Measurements from ENCODE around the gene PRR15.
"Not testable (repeated sequence)": the region's sequence is repeated elsewhere in the genome, so short reads cannot be mapped to it uniquely, and the experiment has no call there.

PRR15 gene, protein sequence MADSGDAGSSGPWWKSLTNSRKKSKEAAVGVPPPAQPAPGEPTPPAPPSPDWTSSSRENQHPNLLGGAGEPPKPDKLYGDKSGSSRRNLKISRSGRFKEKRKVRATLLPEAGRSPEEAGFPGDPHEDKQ

GRCh38 chr7:29563590-29564495, at the start of gene PRR15:
Gene PRR15 (plus strand): TSS chr7:29563835. CDS start chr7:29566330, 2,495 bp downstream.
- Mint-ChIP-seq H3K27me3 (ENCODE audit: low read depth, poor library complexity) (peaks cover 84% of the 10 kb centered on the region), H3K4me1 (peaks cover 15% of the 10 kb centered on the region), H3K4me3 (peak within 1 kb of the TSS; percentile 90), H3K36me3 (ENCODE audit: low read depth) (no peaks in the 10 kb centered on the region), H3K9me3 (no peaks in the 10 kb centered on the region), H3K27ac (no peak within 1 kb of the TSS)
- no peak for TF ChIP-seq CTCF (IDR thresholded peaks at IDR 0.05)
- peak; percentile 70 for DNase-seq

DNA sequence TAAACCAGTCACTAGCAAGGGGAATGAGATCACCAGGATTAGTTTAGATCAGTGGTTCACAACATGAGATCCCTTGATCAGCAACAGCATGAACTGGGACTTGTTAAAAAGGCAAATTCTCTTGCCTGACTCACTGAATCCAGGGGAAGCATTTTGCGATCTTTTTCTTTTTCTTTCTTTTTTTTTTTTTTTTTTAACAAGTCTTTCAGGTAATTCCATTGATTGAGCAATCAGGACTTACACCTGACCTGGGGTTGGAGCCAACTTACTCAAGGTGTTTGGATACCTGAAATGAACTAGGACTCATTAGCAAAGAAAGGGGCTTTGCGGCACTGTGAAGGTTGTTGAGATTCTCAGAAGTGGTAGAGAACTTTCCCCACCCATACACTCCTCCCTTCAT, 47.1 kb upstream of the PRR15 start:
- Mint-ChIP-seq H3K27me3 (ENCODE audit: low read depth, poor library complexity) (peaks cover 2% of the 10 kb centered on the region), H3K36me3 (ENCODE audit: low read depth) (peaks cover 13% of the 10 kb centered on the region), H3K9me3 (peaks cover 5% of the 10 kb centered on the region), H3K4me1 (no peaks in the 10 kb centered on the region), H3K27ac (no peak overlapping the region), H3K4me3 (no peak overlapping the region)
- no peak for TF ChIP-seq CTCF (IDR thresholded peaks at IDR 0.05)
- DNase-seq, result no peak

- no peak for TF ChIP-seq CTCF (IDR thresholded peaks at IDR 0.05)
- Mint-ChIP-seq H3K27me3 (ENCODE audit: low read depth, poor library complexity) (peaks cover 2% of the 10 kb centered on the region), H3K36me3 (ENCODE audit: low read depth) (peaks cover 19% of the 10 kb centered on the region), H3K4me3 (no peak overlapping the region), H3K27ac (no peak overlapping the region), H3K9me3 (peaks cover 24% of the 10 kb centered on the region), H3K4me1 (no peaks in the 10 kb centered on the region)
- no peak for DNase-seq
These were observed 45.0 kb upstream of the PRR15 start for GRCh38 chr7:29518616-29519015.

DNA sequence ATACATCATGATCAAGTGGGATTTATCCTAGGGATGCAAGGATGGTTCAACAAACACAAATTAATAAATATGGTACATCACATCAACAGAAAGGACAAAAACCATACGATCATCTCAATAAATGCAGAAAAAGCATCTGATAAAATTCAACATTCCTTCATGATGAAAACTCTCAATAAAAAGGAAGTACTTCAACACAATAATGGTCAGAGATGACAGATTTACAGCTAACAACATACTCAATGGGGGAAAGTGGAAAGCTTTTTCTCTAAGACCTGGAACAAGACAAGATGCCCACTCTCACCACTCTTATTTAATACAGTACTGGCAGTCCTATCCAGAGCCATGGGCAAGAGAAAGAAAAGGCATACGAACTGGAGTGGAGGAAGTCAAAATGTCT, 39.9 kb upstream of the PRR15 start:
- no peak for TF ChIP-seq CTCF (IDR thresholded peaks at IDR 0.05)
- H3K27me3 Mint-ChIP-seq (ENCODE audit: low read depth, poor library complexity), result no peaks in the 10 kb centered on the region
- no peak overlapping the region for H3K27ac Mint-ChIP-seq
- H3K9me3 Mint-ChIP-seq, result peaks cover 26% of the 10 kb centered on the region
- no peaks in the 10 kb centered on the region for H3K4me1 Mint-ChIP-seq
- DNase-seq, result no peak
- H3K36me3 Mint-ChIP-seq (ENCODE audit: low read depth), result peaks cover 6% of the 10 kb centered on the region
- no peak overlapping the region for H3K4me3 Mint-ChIP-seq

- Mint-ChIP-seq H3K4me3 (no peak overlapping the region), H3K36me3 (ENCODE audit: low read depth) (peaks cover 4% of the 10 kb centered on the region), H3K4me1 (no peaks in the 10 kb centered on the region), H3K27ac (no peak overlapping the region), H3K9me3 (peaks cover 38% of the 10 kb centered on the region), H3K27me3 (ENCODE audit: low read depth, poor library complexity) (no peaks in the 10 kb centered on the region)
- DNase-seq, result no peak
- TF ChIP-seq CTCF (IDR thresholded peaks at IDR 0.05), result no peak
These were observed 36.0 kb upstream of the PRR15 start for GRCh38 chr7:29527505-29528108.

GRCh38 chr7:29528526-29528925, 35.1 kb upstream of the PRR15 start:
- H3K27me3 Mint-ChIP-seq (ENCODE audit: low read depth, poor library complexity); H3K4me3 Mint-ChIP-seq; DNase-seq; H3K36me3 Mint-ChIP-seq (ENCODE audit: low read depth); H3K27ac Mint-ChIP-seq; H3K4me1 Mint-ChIP-seq: not testable (repeated sequence)
- peaks cover 36% of the 10 kb centered on the region for H3K9me3 Mint-ChIP-seq
